MCF 10A (cell line): ENCODE measurements around the gene HOXA2. TPM values are rescaled to one million over a fixed set of nuclear protein-coding genes. Genes with fewer than 3 reads are reported as not detected.

Experiments
- BruUV-seq: library from RNA; stranded (reverse); fragments of 400-500 nt; replicated peaks from 2 replicates; lab custom pipeline; 2021; lab: Mats Ljungman, UMichigan
- CTCF ChIA-PET: fragments of 300-600 bp; sonication (Branson Sonifier 250); formaldehyde crosslinking; extraction: SDS; loops from one replicate; lab custom pipeline; 2021; ENCODE audit warnings: antibody characterized with exemption, inconsistent platforms; lab: Yijun Ruan, JAX
- POLR2A ChIA-PET: fragments of 300-600, 350-650 bp; sonication (Branson Sonifier 250); formaldehyde crosslinking; extraction: SDS; loops from one replicate; lab custom pipeline; 2020; ENCODE audit warnings: antibody characterized with exemption, inconsistent platforms; lab: Yijun Ruan, JAX
- DNase-seq: peaks from one replicate; pipeline ENCODE4 v3.0.0-alpha.2; 2018; ENCODE audit not compliant: unreplicated experiment
- H3K27ac Mint-ChIP-seq: one replicate; pipeline ENCODE4 v1.8.0; 2022; ENCODE audit warnings: mild to moderate bottlenecking, low read depth, mixed read lengths; ENCODE audit not compliant: unreplicated experiment
- H3K27me3 Mint-ChIP-seq: one replicate; pipeline ENCODE4 v1.8.0; 2022; ENCODE audit warnings: mixed read lengths; ENCODE audit not compliant: insufficient read depth, unreplicated experiment
- H3K36me3 Mint-ChIP-seq: one replicate; pipeline ENCODE4 v1.8.0; 2022; ENCODE audit warnings: mild to moderate bottlenecking, moderate library complexity, mixed read lengths; ENCODE audit not compliant: insufficient read depth, unreplicated experiment
- H3K4me1 Mint-ChIP-seq: one replicate; pipeline ENCODE4 v1.8.0; 2022; ENCODE audit warnings: mixed read lengths; ENCODE audit not compliant: insufficient read depth, unreplicated experiment
- H3K4me3 Mint-ChIP-seq: one replicate; pipeline ENCODE4 v1.8.0; 2022; ENCODE audit warnings: mild to moderate bottlenecking, moderate library complexity, mixed read lengths; ENCODE audit not compliant: unreplicated experiment
- H3K9me3 Mint-ChIP-seq: one replicate; pipeline ENCODE4 v1.8.0; 2022; ENCODE audit warnings: mixed read lengths; ENCODE audit not compliant: unreplicated experiment
- intact Hi-C: fragments of 100-400 bp; cut with micrococcal nuclease; formaldehyde crosslinking; loops from 2 replicates; pipeline ENCODE4 v1.14.1; 2022
- total RNA-seq: library from RNA; stranded (reverse); gene quantifications from 2 replicates; pipeline ENCODE4 v1.2.3, GENCODE V29; 2022
- TF ChIP-seq, protein P1 (sequence below): fragments of 200-600 bp; IDR thresholded peaks from one replicate; pipeline ENCODE4 v1.8.0; 2022; ENCODE audit warnings: antibody characterized with exemption, mild to moderate bottlenecking; ENCODE audit not compliant: unreplicated experiment

Gene HOXA2
- total RNA-seq, 1 experiment from 2014 or later: 1.4 TPM

DNA sequence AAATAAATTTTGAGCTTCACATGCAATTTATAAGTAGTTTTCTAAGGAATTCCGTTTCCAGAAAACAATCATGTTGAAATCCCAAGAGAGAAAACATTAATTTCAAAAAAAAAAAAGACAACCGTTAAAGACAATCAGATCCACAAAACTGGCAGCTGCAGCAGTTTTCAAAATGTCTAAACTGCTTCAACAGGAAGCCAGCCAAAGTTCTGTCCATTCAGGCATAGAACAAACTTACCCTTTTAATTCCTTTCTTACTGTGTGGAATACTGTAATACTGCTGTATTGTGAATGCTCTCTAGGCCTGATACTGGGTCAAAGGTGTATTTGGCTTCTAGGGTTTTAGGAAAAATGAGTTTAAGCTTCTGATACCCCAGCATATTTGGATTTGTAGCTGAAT, 38.3 kb downstream of the HOXA2 start:
- BruUV-seq: no TSS peak
- ChIA-PET POLR2A (interaction anchor here (0.7 to 1.0 kb wide), 3 partner anchors 20 to 142 kb away, joined by 3 read pairs; no protein-coding TSS in a partner anchor), CTCF (no interaction called here)
- intact Hi-C loops: no loop called here
- Mint-ChIP-seq H3K27me3 (no peaks in the 10 kb centered on the region), H3K27ac (no peak overlapping the region), H3K4me3 (no peak overlapping the region), H3K9me3 (no peaks in the 10 kb centered on the region), H3K4me1 (peaks cover 4% of the 10 kb centered on the region), H3K36me3 (no peaks in the 10 kb centered on the region)
- no peak for DNase-seq
- TF ChIP-seq, protein P1, sequence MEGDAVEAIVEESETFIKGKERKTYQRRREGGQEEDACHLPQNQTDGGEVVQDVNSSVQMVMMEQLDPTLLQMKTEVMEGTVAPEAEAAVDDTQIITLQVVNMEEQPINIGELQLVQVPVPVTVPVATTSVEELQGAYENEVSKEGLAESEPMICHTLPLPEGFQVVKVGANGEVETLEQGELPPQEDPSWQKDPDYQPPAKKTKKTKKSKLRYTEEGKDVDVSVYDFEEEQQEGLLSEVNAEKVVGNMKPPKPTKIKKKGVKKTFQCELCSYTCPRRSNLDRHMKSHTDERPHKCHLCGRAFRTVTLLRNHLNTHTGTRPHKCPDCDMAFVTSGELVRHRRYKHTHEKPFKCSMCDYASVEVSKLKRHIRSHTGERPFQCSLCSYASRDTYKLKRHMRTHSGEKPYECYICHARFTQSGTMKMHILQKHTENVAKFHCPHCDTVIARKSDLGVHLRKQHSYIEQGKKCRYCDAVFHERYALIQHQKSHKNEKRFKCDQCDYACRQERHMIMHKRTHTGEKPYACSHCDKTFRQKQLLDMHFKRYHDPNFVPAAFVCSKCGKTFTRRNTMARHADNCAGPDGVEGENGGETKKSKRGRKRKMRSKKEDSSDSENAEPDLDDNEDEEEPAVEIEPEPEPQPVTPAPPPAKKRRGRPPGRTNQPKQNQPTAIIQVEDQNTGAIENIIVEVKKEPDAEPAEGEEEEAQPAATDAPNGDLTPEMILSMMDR: no peak

DNA sequence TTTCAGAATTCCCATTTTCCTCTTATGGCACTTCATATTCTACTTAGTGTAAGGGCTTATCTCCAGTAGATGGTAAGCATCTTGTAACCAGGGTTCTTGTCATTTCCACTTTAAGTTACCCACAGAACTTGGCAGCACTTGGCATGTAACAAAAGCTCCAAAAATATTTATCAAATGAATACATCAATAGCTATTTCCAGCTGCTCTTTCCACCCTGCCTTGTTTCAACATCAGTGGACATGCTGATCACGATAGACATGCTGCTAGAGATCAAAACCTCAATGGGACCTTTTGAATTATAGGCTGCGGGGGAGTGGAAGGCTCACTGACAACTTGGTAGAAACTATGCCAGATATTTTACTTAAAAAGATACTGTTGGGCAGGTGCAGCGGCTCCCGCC, 39.5 kb downstream of the HOXA2 start:
- intact Hi-C loops: no loop called here
- no peak for DNase-seq
- Mint-ChIP-seq H3K27me3 (no peaks in the 10 kb centered on the region), H3K4me3 (no peak overlapping the region), H3K27ac (no peak overlapping the region), H3K36me3 (no peaks in the 10 kb centered on the region), H3K9me3 (no peaks in the 10 kb centered on the region), H3K4me1 (peaks cover 4% of the 10 kb centered on the region)
- BruUV-seq: no TSS peak
- POLR2A ChIA-PET: interaction anchor here (0.7 kb wide), 1 partner anchor 207 kb away, joined by 3 read pairs; no protein-coding TSS in a partner anchor
- CTCF ChIA-PET: interaction anchor here (0.6 to 0.7 kb wide), 2 partner anchors 69 to 109 kb away, joined by 3 to 4 read pairs; no protein-coding TSS in a partner anchor
- TF ChIP-seq, protein P1: no peak

DNA sequence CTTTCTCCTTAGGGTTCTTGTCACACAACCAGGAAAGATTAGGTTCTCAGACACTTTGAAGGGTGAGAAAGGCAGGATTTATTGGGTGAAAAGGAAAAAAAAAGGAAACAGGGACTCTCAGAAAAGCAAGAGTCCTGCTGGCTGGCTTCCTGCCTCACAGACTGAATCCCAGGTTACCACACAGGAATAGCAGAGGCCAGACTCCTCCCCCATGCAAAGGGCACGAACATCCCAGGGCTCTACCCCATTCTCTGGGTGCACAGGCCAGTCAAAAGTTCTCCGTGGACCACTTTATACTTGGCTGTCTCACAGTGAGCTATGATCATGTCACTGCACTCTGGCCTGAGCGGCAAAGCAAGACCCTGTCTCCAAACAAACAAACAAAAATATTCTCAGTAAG, 49.3 kb downstream of the HOXA2 start:
- intact Hi-C loops: no loop called here
- POLR2A ChIA-PET: interaction anchor here (0.6 kb wide), 1 partner anchor 17 kb away, joined by 3 read pairs; no protein-coding TSS in a partner anchor
- Mint-ChIP-seq H3K27ac (no peak overlapping the region), H3K9me3 (no peaks in the 10 kb centered on the region), H3K27me3 (no peaks in the 10 kb centered on the region), H3K4me1 (no peaks in the 10 kb centered on the region), H3K36me3 (no peaks in the 10 kb centered on the region), H3K4me3 (no peak overlapping the region)
- CTCF ChIA-PET: no interaction called here
- DNase-seq: no peak
- BruUV-seq: no TSS peak
- TF ChIP-seq, protein P1: no peak

DNA sequence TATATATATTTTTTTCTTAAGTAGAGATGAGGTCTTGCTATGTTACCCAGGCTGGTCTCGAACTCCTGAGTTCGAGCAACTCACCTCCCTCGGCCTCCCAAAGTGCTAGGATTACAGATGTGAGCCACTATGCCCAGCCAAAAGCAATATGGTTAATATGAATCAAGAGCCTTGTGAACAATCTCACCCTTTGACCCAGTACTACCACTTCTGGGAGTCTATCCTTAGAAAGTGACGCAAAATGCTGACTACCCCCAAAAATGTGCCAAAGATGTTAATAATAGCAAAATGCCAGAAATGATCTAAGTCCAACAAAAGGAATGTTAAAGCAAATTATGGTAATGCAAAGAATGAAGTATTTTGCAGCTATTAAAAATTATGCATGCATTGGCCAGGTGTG, 51.0 kb downstream of the HOXA2 start:
- DNase-seq: no peak
- BruUV-seq: no TSS peak
- no peaks in the 10 kb centered on the region for H3K9me3 Mint-ChIP-seq
- TF ChIP-seq, protein P1: no peak
- no peaks in the 10 kb centered on the region for H3K27me3 Mint-ChIP-seq
- no peaks in the 10 kb centered on the region for H3K36me3 Mint-ChIP-seq
- H3K27ac Mint-ChIP-seq: no peak overlapping the region
- POLR2A ChIA-PET: no interaction called here
- peaks cover 5% of the 10 kb centered on the region for H3K4me1 Mint-ChIP-seq
- H3K4me3 Mint-ChIP-seq: no peak overlapping the region
- CTCF ChIA-PET: no interaction called here
- intact Hi-C loops: no loop called here

Other genes with a start within 250 kb of the HOXA2 start
- gene SKAP2, start 238.1 kb downstream of the HOXA2 start, total RNA-seq: 24.8 and 27.5 TPM in 2 replicates
- gene HOXA1, start 6.7 kb downstream of the HOXA2 start, total RNA-seq: 5.6 and 7.1 TPM in 2 replicates
- gene HOXA4, start 28.1 kb upstream of the HOXA2 start, total RNA-seq: 2.6 and 3.7 TPM in 2 replicates
- 7.4 and 8.8 TPM in 2 replicates for gene HOXA5, start 41.0 kb upstream of the HOXA2 start, total RNA-seq
- 0.96 and 2.0 TPM in 2 replicates for gene HOXA6, start 45.1 kb upstream of the HOXA2 start, total RNA-seq
- gene HOXA3, start 49.9 kb upstream of the HOXA2 start, total RNA-seq: 8.2 and 14.0 TPM in 2 replicates
- gene HOXA7, start 54.0 kb upstream of the HOXA2 start, total RNA-seq: 0.29 and 0.44 TPM in 2 replicates
- 6.9 and 7.6 TPM in 2 replicates for gene HOXA9, start 62.9 kb upstream of the HOXA2 start, total RNA-seq
- gene HOXA10, start 71.6 kb upstream of the HOXA2 start, total RNA-seq: 3.9 and 5.6 TPM in 2 replicates
- gene HOXA11, start 82.5 kb upstream of the HOXA2 start, total RNA-seq: 0.29 and 0.84 TPM in 2 replicates
- gene HOXA13, start 97.4 kb upstream of the HOXA2 start, total RNA-seq: not detected in 2 replicates
- gene EVX1, start 140.1 kb upstream of the HOXA2 start, total RNA-seq: not detected in 2 replicates